Osteocyte (in vitro differentiated cells): ENCODE results near the gene TET3. TPM values are rescaled to one million over a fixed set of nuclear protein-coding genes. Genes with fewer than 3 reads are reported as not detected.

Source experiments
- DNase-seq: peaks from one replicate; pipeline ENCODE4 v3.0.0; 2021; ENCODE audit warnings: mixed read lengths; ENCODE audit not compliant: unreplicated experiment; ENCODE audit errors: extremely low spot score
- H3K27ac Mint-ChIP-seq: one replicate; pipeline ENCODE4 v1.8.0; 2021; ENCODE audit warnings: mild to moderate bottlenecking, mixed read lengths; ENCODE audit not compliant: unreplicated experiment
- H3K27me3 Mint-ChIP-seq: one replicate; pipeline ENCODE4 v1.8.0; 2021; ENCODE audit warnings: mixed read lengths; ENCODE audit not compliant: unreplicated experiment
- H3K36me3 Mint-ChIP-seq: one replicate; pipeline ENCODE4 v1.8.0; 2021; ENCODE audit warnings: mixed read lengths; ENCODE audit not compliant: unreplicated experiment
- H3K4me1 Mint-ChIP-seq: one replicate; pipeline ENCODE4 v1.8.0; 2021; ENCODE audit warnings: mixed read lengths; ENCODE audit not compliant: unreplicated experiment
- H3K4me3 Mint-ChIP-seq: one replicate; pipeline ENCODE4 v1.8.0; 2021; ENCODE audit warnings: mild to moderate bottlenecking, moderate library complexity, mixed read lengths; ENCODE audit not compliant: unreplicated experiment
- H3K9me3 Mint-ChIP-seq: one replicate; pipeline ENCODE4 v1.8.0; 2021; ENCODE audit warnings: mixed read lengths; ENCODE audit not compliant: unreplicated experiment
- total RNA-seq: library from RNA; stranded (reverse); gene quantifications from 2 replicates; pipeline ENCODE4 v1.2.1, GENCODE V29; 2021
- TF ChIP-seq, protein P1 (sequence below): fragments of 200-600 bp; sonication (generic); IDR thresholded peaks from 2 replicates; pipeline ENCODE4 v1.5.0; 2021; ENCODE audit warnings: antibody characterized with exemption, mild to moderate bottlenecking, moderate library complexity

TET3 gene
- total RNA-seq, 1 donor from 2014 or later = 26.5 TPM

DNA sequence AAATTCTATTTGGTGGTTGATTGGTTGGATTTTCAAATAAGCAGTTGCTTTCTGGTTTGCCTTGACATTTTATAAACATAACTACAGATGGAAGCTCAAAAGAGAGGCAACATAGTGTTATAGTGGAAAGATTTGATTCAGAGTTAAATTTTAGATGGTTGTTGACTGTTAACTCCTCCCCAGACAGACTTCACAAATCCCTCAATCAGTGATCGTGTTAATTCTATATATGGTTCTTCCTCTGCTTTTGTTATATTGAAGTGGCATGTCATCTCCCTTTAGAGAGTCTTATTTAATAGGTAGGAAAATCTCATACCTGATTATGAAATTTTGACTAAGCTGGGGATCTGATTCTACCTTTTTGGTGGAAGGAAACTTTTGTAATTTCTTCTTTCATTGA is 38.5 kb upstream of the TET3 start:
- peaks cover 39% of the 10 kb centered on the region for H3K36me3 Mint-ChIP-seq
- no peaks in the 10 kb centered on the region for H3K27me3 Mint-ChIP-seq
- no peak for DNase-seq
- TF ChIP-seq, protein P1, sequence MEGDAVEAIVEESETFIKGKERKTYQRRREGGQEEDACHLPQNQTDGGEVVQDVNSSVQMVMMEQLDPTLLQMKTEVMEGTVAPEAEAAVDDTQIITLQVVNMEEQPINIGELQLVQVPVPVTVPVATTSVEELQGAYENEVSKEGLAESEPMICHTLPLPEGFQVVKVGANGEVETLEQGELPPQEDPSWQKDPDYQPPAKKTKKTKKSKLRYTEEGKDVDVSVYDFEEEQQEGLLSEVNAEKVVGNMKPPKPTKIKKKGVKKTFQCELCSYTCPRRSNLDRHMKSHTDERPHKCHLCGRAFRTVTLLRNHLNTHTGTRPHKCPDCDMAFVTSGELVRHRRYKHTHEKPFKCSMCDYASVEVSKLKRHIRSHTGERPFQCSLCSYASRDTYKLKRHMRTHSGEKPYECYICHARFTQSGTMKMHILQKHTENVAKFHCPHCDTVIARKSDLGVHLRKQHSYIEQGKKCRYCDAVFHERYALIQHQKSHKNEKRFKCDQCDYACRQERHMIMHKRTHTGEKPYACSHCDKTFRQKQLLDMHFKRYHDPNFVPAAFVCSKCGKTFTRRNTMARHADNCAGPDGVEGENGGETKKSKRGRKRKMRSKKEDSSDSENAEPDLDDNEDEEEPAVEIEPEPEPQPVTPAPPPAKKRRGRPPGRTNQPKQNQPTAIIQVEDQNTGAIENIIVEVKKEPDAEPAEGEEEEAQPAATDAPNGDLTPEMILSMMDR = no peak
- H3K4me1 Mint-ChIP-seq = no peaks in the 10 kb centered on the region
- H3K4me3 Mint-ChIP-seq = no peak overlapping the region
- H3K9me3 Mint-ChIP-seq = no peaks in the 10 kb centered on the region
- H3K27ac Mint-ChIP-seq = no peak overlapping the region

DNA sequence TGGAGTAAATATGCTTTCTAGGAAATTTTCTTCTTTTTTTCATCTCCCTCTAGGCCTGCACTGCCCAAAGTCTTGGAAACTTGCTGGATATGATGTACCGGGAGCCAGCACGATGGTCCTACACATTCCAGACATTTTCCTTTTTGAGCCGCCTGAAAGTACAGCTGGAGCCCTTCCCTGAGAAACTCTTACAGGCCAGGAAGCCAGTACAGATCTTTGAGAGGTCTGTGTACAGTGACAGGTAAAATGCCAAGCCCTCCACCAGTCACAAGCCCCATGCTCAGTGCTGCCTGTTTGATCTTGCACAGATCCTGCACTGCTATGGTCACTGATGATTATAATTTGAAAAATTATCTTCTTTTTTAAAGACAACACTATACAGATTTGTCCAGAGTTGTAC is 38.0 kb upstream of the TET3 start:
- Mint-ChIP-seq H3K36me3 (peaks cover 41% of the 10 kb centered on the region), H3K4me3 (no peak overlapping the region), H3K27ac (no peak overlapping the region), H3K27me3 (no peaks in the 10 kb centered on the region), H3K4me1 (no peaks in the 10 kb centered on the region), H3K9me3 (no peaks in the 10 kb centered on the region)
- TF ChIP-seq, protein P1 = no peak
- no peak for DNase-seq

DNA sequence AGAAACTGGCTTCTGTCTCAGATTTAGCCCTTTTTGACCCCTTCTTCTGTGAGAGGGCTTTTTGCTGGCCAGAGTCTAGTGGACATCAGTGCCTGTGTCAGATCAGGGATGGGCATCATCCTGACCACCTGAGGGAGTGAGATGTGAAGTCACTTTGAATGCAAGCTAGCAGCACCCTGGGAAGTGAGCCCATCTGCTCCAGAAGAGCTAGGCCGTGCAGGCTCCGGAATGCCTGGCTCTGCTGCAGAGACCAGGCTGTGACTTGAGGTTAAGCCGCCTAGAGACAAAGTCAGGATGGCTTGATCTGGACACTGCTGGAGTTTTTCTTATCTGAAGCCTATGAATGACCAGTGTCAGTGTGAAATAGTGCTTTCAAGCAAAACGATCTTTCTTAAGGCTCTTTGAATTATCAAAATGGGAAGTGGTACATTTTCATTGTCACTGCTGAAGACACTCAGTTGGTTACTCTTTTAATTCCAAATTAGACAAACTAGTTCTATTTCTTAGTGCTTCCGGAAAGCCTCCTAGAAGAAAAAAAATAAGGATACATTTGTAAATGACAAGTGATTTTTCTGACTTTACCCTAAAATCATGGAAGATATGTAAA is 37.2 kb upstream of the TET3 start:
- no peak overlapping the region for H3K4me3 Mint-ChIP-seq
- no peaks in the 10 kb centered on the region for H3K27me3 Mint-ChIP-seq
- H3K27ac Mint-ChIP-seq = no peak overlapping the region
- DNase-seq = no peak
- TF ChIP-seq, protein P1 = no peak
- H3K4me1 Mint-ChIP-seq = peaks cover 2% of the 10 kb centered on the region
- H3K36me3 Mint-ChIP-seq = peaks cover 49% of the 10 kb centered on the region
- no peaks in the 10 kb centered on the region for H3K9me3 Mint-ChIP-seq

DNA sequence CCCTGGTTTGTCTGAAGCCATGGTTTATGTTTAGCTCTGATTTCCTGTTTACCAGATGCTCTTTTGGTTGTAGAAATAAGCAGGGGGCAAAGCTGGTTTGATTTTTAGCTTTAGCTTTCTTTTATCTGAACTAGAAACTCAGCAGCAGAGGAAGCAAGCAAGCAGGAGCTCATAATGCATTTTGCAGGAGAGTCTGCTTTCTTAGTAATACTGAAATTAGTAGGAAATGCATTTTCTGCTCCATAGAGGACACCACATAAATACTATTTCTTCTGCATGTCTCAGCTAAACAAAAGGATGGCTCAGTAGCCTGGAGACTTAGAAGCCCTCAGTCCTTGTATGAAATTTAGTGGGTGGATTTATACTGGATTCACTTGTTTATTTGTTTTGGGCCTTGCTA is 34.9 kb upstream of the TET3 start:
- no peaks in the 10 kb centered on the region for H3K27me3 Mint-ChIP-seq
- peaks cover 54% of the 10 kb centered on the region for H3K36me3 Mint-ChIP-seq
- no peak overlapping the region for H3K4me3 Mint-ChIP-seq
- H3K9me3 Mint-ChIP-seq = no peaks in the 10 kb centered on the region
- peaks cover 2% of the 10 kb centered on the region for H3K4me1 Mint-ChIP-seq
- no peak overlapping the region for H3K27ac Mint-ChIP-seq
- DNase-seq = no peak
- TF ChIP-seq, protein P1 = no peak

DNA sequence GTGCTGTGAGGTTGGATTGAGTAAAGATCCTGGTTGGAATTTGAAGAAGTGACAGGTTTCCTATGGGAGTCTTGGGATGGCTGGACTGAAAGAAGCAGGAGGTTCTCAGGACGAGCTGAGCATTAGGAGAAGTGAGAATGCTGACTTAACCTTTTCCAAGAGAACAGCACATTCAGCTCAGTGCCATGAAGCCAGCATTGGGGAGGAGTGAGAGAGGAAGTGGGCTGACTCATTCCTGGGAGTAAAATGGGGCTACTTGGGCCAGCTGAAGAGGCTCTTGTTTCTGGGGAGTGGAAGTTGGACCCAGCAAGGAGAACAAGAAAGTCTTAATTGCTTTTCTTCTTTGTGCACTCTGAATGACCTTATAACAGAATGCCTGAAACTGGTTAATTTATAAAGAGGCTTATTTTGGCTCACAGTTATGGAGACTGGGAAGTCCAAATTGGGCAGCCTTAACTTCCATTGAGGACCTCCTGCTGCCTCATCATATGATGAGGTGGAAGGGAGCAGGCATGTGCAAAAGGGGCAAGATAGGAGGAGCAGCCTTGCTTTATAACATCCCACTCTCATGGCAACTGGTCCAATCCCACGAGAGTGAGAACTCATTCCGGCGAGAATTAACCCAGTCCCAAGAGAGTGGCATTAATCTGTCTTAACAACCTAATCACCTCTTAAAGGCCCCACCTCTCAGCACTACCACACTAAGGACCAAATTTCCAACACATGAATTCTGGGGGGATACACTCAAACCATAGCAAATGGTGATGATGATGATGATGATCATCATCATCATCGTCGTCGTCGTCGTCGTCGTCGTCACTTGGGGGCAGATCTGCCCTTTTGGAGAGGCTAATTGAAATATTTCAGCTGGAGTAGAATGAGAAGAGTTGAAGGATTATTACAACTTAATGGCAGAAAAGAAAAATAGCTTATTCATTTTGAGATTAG is 31.9 kb upstream of the TET3 start:
- DNase-seq = no peak
- no peak overlapping the region for H3K4me3 Mint-ChIP-seq
- H3K27ac Mint-ChIP-seq = no peak overlapping the region
- no peaks in the 10 kb centered on the region for H3K27me3 Mint-ChIP-seq
- TF ChIP-seq, protein P1 = no peak
- H3K36me3 Mint-ChIP-seq = peaks cover 64% of the 10 kb centered on the region
- peaks cover 2% of the 10 kb centered on the region for H3K4me1 Mint-ChIP-seq
- no peaks in the 10 kb centered on the region for H3K9me3 Mint-ChIP-seq
